Transverse colon (tissue), 4 donors: ENCODE results near the gene HSPB7.

Experiments
- CTCF ChIP-seq, 5 experiments: fragments of 200-600 bp in 3 of 5; fragments of 450-650 bp in 2 of 5; sonication (generic) in 3 of 5; IDR thresholded peaks; 1 replicate in 2 of 5; 2 replicates in 3 of 5; pipeline ENCODE4 v1.5.1; 2016 to 2017; ENCODE audit warnings: antibody characterized with exemption in 5 of 5, inconsistent platforms in 3 of 5, mild to moderate bottlenecking in 2 of 5, moderate library complexity in 1 of 5
- EP300 ChIP-seq: sonication (generic); formaldehyde crosslinking; IDR thresholded peaks from one replicate; pipeline ENCODE4 v1.6.1; 2017; ENCODE audit warnings: antibody characterized with exemption, low read depth
- POLR2A ChIP-seq: fragments of 450-650 bp; IDR thresholded peaks from one replicate; pipeline ENCODE4 v1.6.1; 2016; ENCODE audit warnings: antibody characterized with exemption, mild to moderate bottlenecking, moderate library complexity
- POLR2AphosphoS5 ChIP-seq, 3 donors: sonication (generic); formaldehyde crosslinking; IDR thresholded peaks; one replicate each; pipeline ENCODE4 v1.6.1; 2016; ENCODE audit warnings: antibody characterized with exemption in 3 of 3

GRCh38 chr1:15968172-15968571 is 49.7 kb downstream of the HSPB7 start:
- TF ChIP-seq CTCF (IDR thresholded peaks at IDR 0.05) = no peak
- no peak for TF ChIP-seq EP300
- no peak for TF ChIP-seq POLR2A
- no peak for TF ChIP-seq POLR2AphosphoS5 (IDR thresholded peaks at IDR 0.05)
